ENCODE data around the gene ZNF740.

DNA sequence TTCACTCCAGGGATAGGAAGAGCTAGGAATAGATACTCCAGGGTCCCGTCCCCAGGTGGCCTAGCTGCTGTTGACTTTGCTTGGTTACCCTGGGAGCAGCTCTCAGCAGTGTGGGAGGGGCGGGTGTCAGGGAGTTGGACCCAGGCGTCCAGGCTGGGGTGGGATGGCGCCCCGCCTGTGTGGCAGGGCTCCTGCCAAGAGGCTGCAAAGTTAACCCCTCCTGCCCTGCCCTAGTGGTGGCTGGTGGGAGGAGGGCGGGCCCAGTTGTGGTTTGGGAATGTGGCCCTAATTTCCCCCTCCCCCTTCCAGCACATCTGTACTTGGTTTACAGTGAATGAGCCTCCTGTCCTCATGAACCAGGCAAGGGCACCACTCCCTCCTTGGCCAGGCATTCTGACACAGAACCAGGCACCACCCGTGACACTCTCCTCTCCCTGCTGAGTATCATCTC, 53.2 kb downstream of the ZNF740 start:
- TF ChIP-seq EZH2 (IDR thresholded peaks at IDR 0.05; ENCODE audit: low read length) (no peak), CTCF (optimal IDR thresholded peaks at IDR 0.05 in 1 of 3, IDR thresholded peaks at IDR 0.05 in 1 of 3, conservative IDR thresholded peaks at IDR 0.05 in 1 of 3; ENCODE audit: extremely low read depth in 1 of 3, insufficient read depth in 2 of 3, low read length in 3 of 3) (no peak)
